ENCODE data around the gene SERPINB11.

Gene SERPINB11

DNA sequence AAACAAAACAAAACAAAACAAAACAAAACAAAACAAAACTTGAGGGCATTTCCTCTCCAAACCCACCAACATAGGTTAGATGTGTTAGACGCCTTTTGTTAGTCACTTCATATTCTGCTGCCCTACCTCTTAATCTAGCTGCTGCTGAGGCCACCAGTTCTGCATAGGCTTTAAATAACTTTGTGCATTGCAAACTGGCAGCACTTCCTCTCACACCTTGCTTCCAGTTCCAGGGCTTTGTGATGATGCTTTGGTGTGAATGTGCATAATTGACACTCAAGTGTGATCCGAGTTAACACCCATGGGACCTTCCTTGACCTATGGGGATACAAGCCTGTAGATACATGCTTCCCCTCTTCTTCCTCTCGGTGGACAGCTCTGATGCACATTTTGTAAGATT, 2.3 kb upstream of the SERPINB11 start:
- Histone ChIP-seq H3K9ac (ENCODE audit: low read length) (no peak overlapping the region), H2AFZ (ENCODE audit: low read length) (no peak overlapping the region), H3K36me3 (replicated peaks; ENCODE audit: insufficient read depth, low read length) (no peaks in the 10 kb centered on the region), H3K79me2 (ENCODE audit: low read length) (no peaks in the 10 kb centered on the region), H3K27me3 (replicated peaks; ENCODE audit: insufficient read depth, low read length) (no peaks in the 10 kb centered on the region), H4K20me1 (ENCODE audit: insufficient read depth, low read length) (no peaks in the 10 kb centered on the region), H3F3A (ENCODE audit: insufficient read depth, low read length) (no peaks in the 10 kb centered on the region), H3K4me2 (ENCODE audit: low read depth, low read length) (no peak overlapping the region), H3K27ac (ENCODE audit: low read length) (no peak overlapping the region), H3K4me1 (ENCODE audit: low read length) (no peaks in the 10 kb centered on the region), H3K4me3 (ENCODE audit: low read length) (no peak overlapping the region), H3K9me2 (replicated peaks; ENCODE audit: insufficient read depth, low read length) (no peaks in the 10 kb centered on the region), H3K9me3 (replicated peaks; ENCODE audit: insufficient read depth, low read length) (no peaks in the 10 kb centered on the region)
- TF ChIP-seq EZH2 (optimal IDR thresholded peaks at IDR 0.05; ENCODE audit: low read depth, low read length) (no peak), EZH2phosphoT487 (IDR thresholded peaks at IDR 0.05; ENCODE audit: low read length) (no peak)
- TF ChIP-seq, protein P1, sequence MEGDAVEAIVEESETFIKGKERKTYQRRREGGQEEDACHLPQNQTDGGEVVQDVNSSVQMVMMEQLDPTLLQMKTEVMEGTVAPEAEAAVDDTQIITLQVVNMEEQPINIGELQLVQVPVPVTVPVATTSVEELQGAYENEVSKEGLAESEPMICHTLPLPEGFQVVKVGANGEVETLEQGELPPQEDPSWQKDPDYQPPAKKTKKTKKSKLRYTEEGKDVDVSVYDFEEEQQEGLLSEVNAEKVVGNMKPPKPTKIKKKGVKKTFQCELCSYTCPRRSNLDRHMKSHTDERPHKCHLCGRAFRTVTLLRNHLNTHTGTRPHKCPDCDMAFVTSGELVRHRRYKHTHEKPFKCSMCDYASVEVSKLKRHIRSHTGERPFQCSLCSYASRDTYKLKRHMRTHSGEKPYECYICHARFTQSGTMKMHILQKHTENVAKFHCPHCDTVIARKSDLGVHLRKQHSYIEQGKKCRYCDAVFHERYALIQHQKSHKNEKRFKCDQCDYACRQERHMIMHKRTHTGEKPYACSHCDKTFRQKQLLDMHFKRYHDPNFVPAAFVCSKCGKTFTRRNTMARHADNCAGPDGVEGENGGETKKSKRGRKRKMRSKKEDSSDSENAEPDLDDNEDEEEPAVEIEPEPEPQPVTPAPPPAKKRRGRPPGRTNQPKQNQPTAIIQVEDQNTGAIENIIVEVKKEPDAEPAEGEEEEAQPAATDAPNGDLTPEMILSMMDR (IDR thresholded peaks at IDR 0.05; ENCODE audit: low read length), result no peak
- DNase-seq, result no peak

GRCh38 chr18:63701952-63702351, 808 bp upstream of the SERPINB11 start:
- TF ChIP-seq, protein P1 (IDR thresholded peaks at IDR 0.05; ENCODE audit: low read length), result no peak
- TF ChIP-seq EZH2phosphoT487 (IDR thresholded peaks at IDR 0.05; ENCODE audit: low read length) (no peak), EZH2 (optimal IDR thresholded peaks at IDR 0.05; ENCODE audit: low read depth, low read length) (no peak)
- Histone ChIP-seq H2AFZ (ENCODE audit: low read length) (no peak overlapping the region), H3K4me1 (ENCODE audit: low read length) (no peaks in the 10 kb centered on the region), H3K9me3 (replicated peaks; ENCODE audit: insufficient read depth, low read length) (no peaks in the 10 kb centered on the region), H4K20me1 (ENCODE audit: insufficient read depth, low read length) (no peaks in the 10 kb centered on the region), H3K79me2 (ENCODE audit: low read length) (no peaks in the 10 kb centered on the region), H3K27me3 (replicated peaks; ENCODE audit: insufficient read depth, low read length) (no peaks in the 10 kb centered on the region), H3F3A (ENCODE audit: insufficient read depth, low read length) (no peaks in the 10 kb centered on the region), H3K4me2 (ENCODE audit: low read depth, low read length) (no peak overlapping the region), H3K9me2 (replicated peaks; ENCODE audit: insufficient read depth, low read length) (no peaks in the 10 kb centered on the region), H3K36me3 (replicated peaks; ENCODE audit: insufficient read depth, low read length) (no peaks in the 10 kb centered on the region), H3K27ac (ENCODE audit: low read length) (no peak overlapping the region), H3K9ac (ENCODE audit: low read length) (no peak overlapping the region), H3K4me3 (ENCODE audit: low read length) (no peak overlapping the region)
- DNase-seq, result no peak

DNA sequence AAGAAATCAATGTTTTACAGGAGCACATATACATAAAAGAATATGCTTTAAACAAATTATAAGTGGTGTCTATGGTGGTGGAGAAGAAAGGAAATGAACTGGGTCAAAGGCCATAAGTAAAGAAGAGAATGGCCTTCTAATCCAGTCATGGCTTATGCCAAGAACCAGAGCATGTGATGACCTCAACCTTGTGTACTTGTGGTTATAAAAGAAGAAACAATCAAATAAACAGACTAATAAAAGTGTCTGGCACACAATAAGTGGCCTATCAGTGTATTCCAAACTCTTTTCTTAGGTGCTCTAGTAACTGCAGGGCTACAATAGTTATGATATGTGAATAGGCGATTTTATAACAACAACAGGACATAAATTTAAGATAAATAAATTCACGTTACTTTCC, 2.6 kb downstream of the SERPINB11 start:
- H3K27ac ChIP-seq (ENCODE audit: low read length), result no peak overlapping the region
- H3K4me1 ChIP-seq (ENCODE audit: low read length), result no peaks in the 10 kb centered on the region
- H3F3A ChIP-seq (ENCODE audit: insufficient read depth, low read length), result no peaks in the 10 kb centered on the region
- no peaks in the 10 kb centered on the region for H3K36me3 ChIP-seq (replicated peaks; ENCODE audit: insufficient read depth, low read length)
- TF ChIP-seq EZH2phosphoT487 (IDR thresholded peaks at IDR 0.05; ENCODE audit: low read length), result no peak
- TF ChIP-seq, protein P1 (IDR thresholded peaks at IDR 0.05; ENCODE audit: low read length), result no peak
- TF ChIP-seq EZH2 (optimal IDR thresholded peaks at IDR 0.05; ENCODE audit: low read depth, low read length), result no peak
- H3K9ac ChIP-seq (ENCODE audit: low read length), result no peak overlapping the region
- no peak overlapping the region for H3K4me3 ChIP-seq (ENCODE audit: low read length)
- H4K20me1 ChIP-seq (ENCODE audit: insufficient read depth, low read length), result no peaks in the 10 kb centered on the region
- no peak for DNase-seq
- H2AFZ ChIP-seq (ENCODE audit: low read length), result no peak overlapping the region
- H3K79me2 ChIP-seq (ENCODE audit: low read length), result no peaks in the 10 kb centered on the region
- no peaks in the 10 kb centered on the region for H3K9me3 ChIP-seq (replicated peaks; ENCODE audit: insufficient read depth, low read length)
- H3K9me2 ChIP-seq (replicated peaks; ENCODE audit: insufficient read depth, low read length), result no peaks in the 10 kb centered on the region
- no peak overlapping the region for H3K4me2 ChIP-seq (ENCODE audit: low read depth, low read length)
- no peaks in the 10 kb centered on the region for H3K27me3 ChIP-seq (replicated peaks; ENCODE audit: insufficient read depth, low read length)

Data from MM.1S (cell line).